Mammary epithelial cell (primary cell): ENCODE measurements around the gene ARHGEF4.

Experiments used
- CTCF ChIP-seq, 2 donors: IDR thresholded peaks in 1 of 2; conservative IDR thresholded peaks in 1 of 2; 2 replicates each; pipeline ENCODE4 v1.5.1; 2011 to 2012; ENCODE audit warnings: inconsistent platforms in 2 of 2, low read length in 2 of 2, mild to moderate bottlenecking in 2 of 2, control low read depth in 1 of 2, low read depth in 1 of 2; ENCODE audit not compliant: insufficient read depth in 1 of 2; ENCODE audit errors: extremely low read depth in 1 of 2
- EZH2 ChIP-seq: IDR thresholded peaks from 2 replicates; pipeline ENCODE4 v1.6.1; 2012; ENCODE audit warnings: low read length, inconsistent platforms, borderline replicate concordance

- TF ChIP-seq CTCF (conservative IDR thresholded peaks at IDR 0.05 in 1 of 2, IDR thresholded peaks at IDR 0.05 in 1 of 2; ENCODE audit: extremely low read depth in 1 of 2, insufficient read depth in 1 of 2, low read depth in 1 of 2, low read length in 2 of 2) (no peak), EZH2 (no peak)
Measured at GRCh38 chr2:131034122-131035051, 197.7 kb downstream of the ARHGEF4 start.
